Body of pancreas (tissue), 4 donors: ENCODE results near the gene RASGRF2. TPM values are rescaled to one million over a fixed set of nuclear protein-coding genes. Genes with fewer than 3 reads are reported as not detected.

Experiments used
- ATAC-seq: fragments of 150-250 bp; one replicate; pipeline ENCODE4 v1.9.1; 2016
- DNase-seq, 4 donors: peaks; one replicate each; pipeline ENCODE4 v3.0.0-alpha.2; 2019
- H3K27ac ChIP-seq, 4 donors: fragments of 200-600 bp; sonication (generic); 1 replicate in 3 of 4; 2 replicates in 1 of 4; pipeline versions ENCODE4 v1.5.1 to v1.6.1; 2016 to 2019; ENCODE audit warnings: mild to moderate bottlenecking in 1 of 4, mixed read lengths in 1 of 4, moderate library complexity in 1 of 4
- H3K27me3 ChIP-seq, 2 donors: fragments of 200-600 bp; sonication (generic); one replicate each; pipeline ENCODE4 v1.6.0; 2016; ENCODE audit warnings: mild to moderate bottlenecking in 1 of 2
- H3K36me3 ChIP-seq, 2 donors: fragments of 200-600 bp; sonication (generic); replicated peaks in 1 of 2; 2 replicates each; pipeline ENCODE4 v1.5.1; 2016; ENCODE audit warnings: low read depth in 2 of 2; ENCODE audit not compliant: insufficient read depth in 1 of 2
- H3K4me1 ChIP-seq: fragments of 200-600 bp; sonication (generic); one replicate; pipeline ENCODE4 v1.6.0; 2016
- H3K4me3 ChIP-seq, 2 donors: fragments of 200-600 bp; sonication (generic); 1 replicate in 1 of 2; 2 replicates in 1 of 2; pipeline ENCODE4 v1.5.1; 2016 to 2019
- H3K9me3 ChIP-seq, 3 donors: fragments of 200-600 bp; sonication (generic); 1 replicate in 2 of 3; 2 replicates in 1 of 3; pipeline ENCODE4 v1.5.1; 2016
- CTCF ChIP-seq, 7 experiments: fragments of 450-650 bp in 4 of 7; fragments of 200-600 bp in 3 of 7; sonication (generic) in 3 of 7; IDR thresholded peaks; one replicate each; pipeline ENCODE4 v1.5.1; 2016 to 2019; ENCODE audit warnings: antibody characterized with exemption in 7 of 7
- POLR2A ChIP-seq, 3 donors: fragments of 450-650 bp; IDR thresholded peaks; one replicate each; pipeline ENCODE4 v1.6.1; 2016; ENCODE audit warnings: antibody characterized with exemption in 3 of 3, mild to moderate bottlenecking in 2 of 3
- WGBS, 2 donors: methylation state at CpG; one replicate each; pipeline ENCODE4 v1.1.5; 2017; 5-methylcytosine and 5-hydroxymethylcytosine counted together
- intact Hi-C: fragments of 100-400 bp; cut with DNase I; formaldehyde crosslinking; loops from one replicate; pipeline ENCODE4 v1.15.1; 2023
- total RNA-seq, 2 donors: library from RNA; depleted of rRNA; stranded (reverse); fragments of >200 nt; gene quantifications; one replicate each; pipeline ENCODE4 v1.1.0, GENCODE V29; 2016

The RASGRF2 gene
- total RNA-seq, 2 donors from 2014 or later, result 1.6 to 3.6 TPM

DNA sequence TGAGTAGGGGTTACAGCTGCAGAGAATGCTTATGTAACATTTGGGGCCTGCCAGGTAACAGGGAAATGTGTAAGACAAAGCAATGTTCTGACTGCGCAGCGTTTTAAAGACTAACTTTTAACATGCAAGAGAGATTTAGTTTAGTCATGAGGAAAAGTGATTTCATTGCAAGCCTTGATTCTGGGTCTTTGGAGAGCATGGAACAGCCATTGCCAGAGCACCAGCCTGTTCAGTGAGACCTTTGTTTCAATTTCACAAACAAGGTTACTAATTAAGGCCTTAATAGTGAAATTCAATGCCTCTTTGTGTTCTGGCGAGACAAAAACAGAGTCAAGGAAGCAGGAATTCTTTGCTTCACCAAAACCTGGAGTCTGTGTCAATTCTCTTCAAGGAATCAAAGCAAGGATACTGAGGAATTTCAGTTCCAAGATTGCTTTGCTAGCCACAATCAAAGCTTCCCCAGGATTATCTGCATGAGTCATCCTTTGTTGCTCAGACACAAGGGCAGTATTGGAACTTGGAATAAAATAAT, 287.3 kb downstream of the RASGRF2 start:
- H3K36me3 ChIP-seq, result no peaks in the 10 kb centered on the region
- 50 to 54% methylated on average over 3 of the region's 3 CpGs for WGBS, 2 donors
- H3K9me3 ChIP-seq, result no peaks in the 10 kb centered on the region
- H3K4me1 ChIP-seq, result peaks cover 21% of the 10 kb centered on the region
- intact Hi-C loops, result no loop called here
- DNase-seq, result no peak
- no peaks in the 10 kb centered on the region for H3K27me3 ChIP-seq
- no peak for TF ChIP-seq CTCF (IDR thresholded peaks at IDR 0.05)
- TF ChIP-seq POLR2A (IDR thresholded peaks at IDR 0.05), result no peak
- H3K4me3 ChIP-seq, result no peak overlapping the region
- H3K27ac ChIP-seq, result peak overlapping the region in 3 of 4 donors; percentile 0 to 34 (median 25)
- peak; percentile 46 for ATAC-seq

DNA sequence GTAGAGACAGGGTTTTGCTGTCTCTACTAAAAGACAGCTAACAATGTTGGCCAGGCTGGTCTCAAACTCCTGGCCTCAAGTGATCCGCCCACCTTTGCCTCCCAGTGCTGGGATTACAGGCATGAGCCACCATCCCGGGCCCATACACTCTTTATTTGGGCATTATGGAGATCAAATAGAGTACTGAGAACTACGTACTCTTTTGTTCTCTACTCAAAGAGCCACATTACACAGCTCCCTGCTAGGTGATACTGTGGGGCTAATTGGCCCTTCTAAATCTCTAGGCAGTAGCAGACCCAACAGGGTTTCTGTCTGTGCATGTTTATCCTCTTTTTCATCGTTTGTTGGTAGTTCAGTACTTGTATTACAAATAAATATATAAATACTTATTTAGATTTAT, 289.1 kb downstream of the RASGRF2 start:
- Histone ChIP-seq H3K9me3 (no peaks in the 10 kb centered on the region), H3K4me3 (no peak overlapping the region), H3K27ac (no peak overlapping the region), H3K27me3 (no peaks in the 10 kb centered on the region), H3K36me3 (no peaks in the 10 kb centered on the region), H3K4me1 (peaks cover 21% of the 10 kb centered on the region)
- ATAC-seq (no peak), DNase-seq (no peak)
- WGBS, 2 donors, result 92 to 93% methylated on average over 4 of the region's 4 CpGs
- intact Hi-C loops, result no loop called here
- TF ChIP-seq POLR2A (IDR thresholded peaks at IDR 0.05), result no peak
- no peak for TF ChIP-seq CTCF (IDR thresholded peaks at IDR 0.05)

- DNase-seq (no peak), ATAC-seq (no peak)
- H3K27ac ChIP-seq, result no peak overlapping the region
- no peak overlapping the region for H3K4me3 ChIP-seq
- peaks cover 21% of the 10 kb centered on the region for H3K4me1 ChIP-seq
- TF ChIP-seq CTCF (IDR thresholded peaks at IDR 0.05) (no peak), POLR2A (IDR thresholded peaks at IDR 0.05) (no peak)
- 89 to 93% methylated on average over 1 of the region's 1 CpG for WGBS, 2 donors
- intact Hi-C loops, result no loop called here
- H3K36me3 ChIP-seq, result no peaks in the 10 kb centered on the region
- no peaks in the 10 kb centered on the region for H3K27me3 ChIP-seq
- no peaks in the 10 kb centered on the region for H3K9me3 ChIP-seq
Observed at GRCh38 chr5:81250004-81250403, 289.8 kb downstream of the RASGRF2 start.

DNA sequence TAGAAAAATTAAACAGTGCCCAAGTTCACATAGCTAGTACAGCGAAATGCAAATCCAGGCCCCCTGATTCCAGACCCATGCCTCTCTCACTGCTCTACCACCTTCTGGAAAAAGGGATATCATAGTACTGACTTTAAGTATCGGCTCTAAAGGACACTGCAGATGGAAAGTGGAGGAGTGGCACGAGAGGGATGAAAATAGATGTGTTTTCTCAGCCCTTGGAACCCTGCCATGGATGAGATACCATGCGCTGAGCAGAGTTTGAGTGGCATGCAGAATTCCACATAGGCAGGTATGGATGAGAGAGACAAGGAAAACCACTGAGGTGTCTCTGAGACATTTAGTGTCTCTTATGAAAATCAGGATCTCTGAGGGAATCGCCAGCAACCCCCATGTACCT, 291.8 kb downstream of the RASGRF2 start:
- peaks cover 5% of the 10 kb centered on the region for H3K4me1 ChIP-seq
- H3K27me3 ChIP-seq, result no peaks in the 10 kb centered on the region
- no peak overlapping the region for H3K27ac ChIP-seq
- no peak overlapping the region for H3K4me3 ChIP-seq
- DNase-seq (no peak), ATAC-seq (no peak)
- TF ChIP-seq CTCF (IDR thresholded peaks at IDR 0.05) (no peak), POLR2A (IDR thresholded peaks at IDR 0.05) (no peak)
- H3K9me3 ChIP-seq, result no peaks in the 10 kb centered on the region
- intact Hi-C loops, result no loop called here
- WGBS, 2 donors, result 84 to 88% methylated on average over 5 of the region's 5 CpGs
- no peaks in the 10 kb centered on the region for H3K36me3 ChIP-seq

DNA sequence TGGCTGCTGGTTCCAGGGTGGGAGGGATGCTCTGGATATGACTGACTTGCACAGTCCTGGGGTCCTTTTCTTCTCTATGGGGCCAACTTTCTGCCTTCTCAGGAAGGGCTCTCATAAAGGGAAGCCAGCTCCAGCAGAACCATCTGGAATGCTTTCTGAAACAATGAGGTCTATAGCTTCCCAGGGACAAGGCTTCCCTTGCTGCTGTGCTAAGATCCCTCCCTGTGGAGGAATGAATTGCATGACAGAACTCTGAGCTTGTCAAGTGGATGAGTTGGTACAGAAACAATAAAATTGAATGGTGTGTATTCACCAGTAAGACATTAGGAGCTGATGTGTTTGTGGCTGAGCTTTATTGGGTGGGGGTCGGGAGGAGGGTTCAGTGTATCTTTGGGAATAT, 292.7 kb downstream of the RASGRF2 start:
- Histone ChIP-seq H3K9me3 (no peaks in the 10 kb centered on the region), H3K36me3 (no peaks in the 10 kb centered on the region), H3K27me3 (no peaks in the 10 kb centered on the region), H3K27ac (no peak overlapping the region), H3K4me1 (no peaks in the 10 kb centered on the region), H3K4me3 (no peak overlapping the region)
- WGBS, 2 donors, result 94% methylated on average over 1 of the region's 1 CpG
- ATAC-seq, result no peak
- TF ChIP-seq CTCF (IDR thresholded peaks at IDR 0.05), result no peak
- TF ChIP-seq POLR2A (IDR thresholded peaks at IDR 0.05), result no peak
- no peak for DNase-seq
- intact Hi-C loops, result no loop called here
